HG02571 (cell line): ENCODE measurements around the gene EXOC5.

Experiments
- ATAC-seq: cut with Tn5 transposase; IDR thresholded peaks from one replicate; pipeline ENCODE4 v1.9.1; 2021; ENCODE audit warnings: mild to moderate bottlenecking, moderate library complexity; ENCODE audit not compliant: unreplicated experiment

The EXOC5 gene, protein sequence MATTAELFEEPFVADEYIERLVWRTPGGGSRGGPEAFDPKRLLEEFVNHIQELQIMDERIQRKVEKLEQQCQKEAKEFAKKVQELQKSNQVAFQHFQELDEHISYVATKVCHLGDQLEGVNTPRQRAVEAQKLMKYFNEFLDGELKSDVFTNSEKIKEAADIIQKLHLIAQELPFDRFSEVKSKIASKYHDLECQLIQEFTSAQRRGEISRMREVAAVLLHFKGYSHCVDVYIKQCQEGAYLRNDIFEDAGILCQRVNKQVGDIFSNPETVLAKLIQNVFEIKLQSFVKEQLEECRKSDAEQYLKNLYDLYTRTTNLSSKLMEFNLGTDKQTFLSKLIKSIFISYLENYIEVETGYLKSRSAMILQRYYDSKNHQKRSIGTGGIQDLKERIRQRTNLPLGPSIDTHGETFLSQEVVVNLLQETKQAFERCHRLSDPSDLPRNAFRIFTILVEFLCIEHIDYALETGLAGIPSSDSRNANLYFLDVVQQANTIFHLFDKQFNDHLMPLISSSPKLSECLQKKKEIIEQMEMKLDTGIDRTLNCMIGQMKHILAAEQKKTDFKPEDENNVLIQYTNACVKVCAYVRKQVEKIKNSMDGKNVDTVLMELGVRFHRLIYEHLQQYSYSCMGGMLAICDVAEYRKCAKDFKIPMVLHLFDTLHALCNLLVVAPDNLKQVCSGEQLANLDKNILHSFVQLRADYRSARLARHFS

DNA sequence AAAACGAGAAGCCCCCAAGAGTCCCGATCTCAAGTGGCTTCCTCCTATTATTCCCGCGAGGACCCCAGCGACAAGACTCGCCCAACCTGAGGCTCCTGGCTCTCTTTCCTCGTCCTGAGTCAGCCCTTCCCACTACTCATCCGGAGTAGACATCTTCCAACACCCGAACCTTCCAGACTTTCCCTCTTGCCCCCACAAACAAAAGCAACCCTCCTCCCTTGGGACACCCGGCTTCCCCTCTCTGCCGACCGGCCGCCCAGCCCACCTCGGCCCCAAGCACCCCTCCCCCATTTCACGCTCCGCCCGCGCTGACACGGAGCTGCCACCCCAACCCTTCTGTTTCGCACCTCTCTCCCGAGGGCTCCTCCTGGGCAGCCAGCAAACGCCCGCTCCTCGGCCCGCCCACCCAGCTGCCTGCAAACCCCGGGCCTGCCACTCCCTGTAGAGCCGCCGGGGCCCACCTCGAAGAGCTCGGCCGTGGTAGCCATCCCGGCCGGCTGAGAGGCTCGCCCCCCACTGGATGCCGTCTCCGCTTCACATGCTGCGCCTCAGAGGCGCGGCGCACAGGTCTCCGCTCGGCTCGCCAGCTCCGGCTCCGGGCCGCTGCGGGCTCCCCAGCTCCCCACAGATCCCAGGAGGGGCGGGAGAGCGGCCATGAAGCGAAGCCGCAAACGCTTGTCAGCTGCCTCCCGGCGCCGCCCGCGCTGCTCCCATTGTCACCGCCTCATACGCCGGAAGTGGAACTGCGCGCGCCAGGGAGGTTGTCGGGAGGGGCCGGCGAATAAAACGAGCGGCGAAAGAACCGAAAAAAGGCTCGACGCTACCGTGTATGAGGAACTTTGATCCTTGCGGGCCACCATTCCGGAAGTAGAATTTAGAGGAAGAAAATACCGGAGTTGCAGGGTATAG, at the start of gene EXOC5, which contains the start of gene AP5M1:
TSS of gene EXOC5 (minus strand) at position 745 of the 909 bp plus-strand sequence. CDS start at position 488, 257 bp downstream.
TSS of gene AP5M1 (plus strand) at position 811 of the 909 bp plus-strand sequence. CDS start 344 bp downstream, outside the sequence.
- peak; percentile 90 for ATAC-seq

DNA sequence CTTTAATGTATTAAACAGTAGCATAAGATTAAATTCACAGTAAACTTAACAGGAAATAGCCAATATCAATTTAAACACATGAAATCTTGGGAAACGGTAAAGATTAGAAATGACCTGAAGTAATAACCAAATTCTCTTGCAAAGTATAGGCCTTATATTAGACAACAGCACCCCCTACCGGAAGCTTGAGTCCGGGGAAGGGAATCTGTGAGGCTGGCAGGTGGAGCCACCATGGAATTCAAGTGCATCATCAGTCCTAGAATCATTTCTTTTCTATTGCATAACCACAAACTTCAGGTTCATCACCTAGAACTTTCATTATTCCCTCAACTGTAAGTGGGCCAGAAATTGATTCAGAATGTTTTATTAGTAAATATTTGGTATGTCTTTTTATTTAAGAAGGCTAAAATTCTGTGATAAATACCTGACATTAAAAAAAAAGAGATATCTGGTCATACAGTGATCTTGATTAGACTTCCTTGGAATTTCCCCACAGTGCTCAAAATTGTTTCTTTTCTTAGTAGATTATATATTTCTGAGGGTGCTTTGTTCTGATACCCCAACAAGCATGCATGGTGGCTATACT, 48.6 kb upstream of the EXOC5 start:
- no peak for ATAC-seq

GRCh38 chr14:57314396-57315089, 45.8 kb upstream of the EXOC5 start:
- no peak for ATAC-seq

- ATAC-seq, result no peak
Observed at GRCh38 chr14:57302883-57303282, 34.2 kb upstream of the EXOC5 start.

DNA sequence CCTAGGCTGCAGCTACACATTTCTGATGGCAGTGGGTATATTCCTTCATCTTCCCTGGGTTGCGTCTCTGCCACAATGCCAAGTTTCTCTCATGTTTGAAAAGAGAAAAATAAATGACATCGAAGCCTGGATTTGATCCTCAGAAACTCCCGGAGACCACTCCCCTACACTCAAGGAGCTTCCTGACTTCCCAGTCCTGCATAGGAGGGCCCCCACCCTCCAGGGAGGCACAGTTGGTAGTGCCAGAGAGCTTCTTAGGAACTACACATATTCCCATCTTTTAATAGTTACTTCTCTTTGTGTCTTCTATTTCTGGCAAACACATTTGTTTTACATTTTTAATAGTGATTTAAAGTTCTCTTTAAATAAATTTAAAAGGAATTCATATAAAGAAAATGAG, 30.8 kb upstream of the EXOC5 start:
- ATAC-seq, result no peak

DNA sequence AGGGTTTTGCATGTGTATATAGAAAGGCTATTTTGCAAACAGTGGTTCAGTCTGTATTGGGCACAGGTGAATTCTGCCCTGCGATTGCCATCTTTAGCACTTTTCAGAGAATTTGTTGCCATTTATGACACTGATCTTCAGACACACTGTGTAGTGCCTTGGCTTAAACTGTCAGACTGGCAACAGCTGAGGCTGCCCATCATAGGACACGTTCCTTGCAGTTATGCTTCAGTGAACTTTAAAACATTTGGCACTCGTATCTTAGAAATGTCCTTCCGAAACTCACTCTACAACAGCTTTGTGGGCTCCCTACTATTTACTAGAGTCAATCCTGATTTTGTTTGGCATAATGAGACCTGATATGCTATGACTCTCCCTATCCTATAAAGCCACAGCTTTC, 29.1 kb upstream of the EXOC5 start:
- ATAC-seq, result no peak

GRCh38 chr14:57295239-57295638, 26.5 kb upstream of the EXOC5 start:
- ATAC-seq, result no peak

DNA sequence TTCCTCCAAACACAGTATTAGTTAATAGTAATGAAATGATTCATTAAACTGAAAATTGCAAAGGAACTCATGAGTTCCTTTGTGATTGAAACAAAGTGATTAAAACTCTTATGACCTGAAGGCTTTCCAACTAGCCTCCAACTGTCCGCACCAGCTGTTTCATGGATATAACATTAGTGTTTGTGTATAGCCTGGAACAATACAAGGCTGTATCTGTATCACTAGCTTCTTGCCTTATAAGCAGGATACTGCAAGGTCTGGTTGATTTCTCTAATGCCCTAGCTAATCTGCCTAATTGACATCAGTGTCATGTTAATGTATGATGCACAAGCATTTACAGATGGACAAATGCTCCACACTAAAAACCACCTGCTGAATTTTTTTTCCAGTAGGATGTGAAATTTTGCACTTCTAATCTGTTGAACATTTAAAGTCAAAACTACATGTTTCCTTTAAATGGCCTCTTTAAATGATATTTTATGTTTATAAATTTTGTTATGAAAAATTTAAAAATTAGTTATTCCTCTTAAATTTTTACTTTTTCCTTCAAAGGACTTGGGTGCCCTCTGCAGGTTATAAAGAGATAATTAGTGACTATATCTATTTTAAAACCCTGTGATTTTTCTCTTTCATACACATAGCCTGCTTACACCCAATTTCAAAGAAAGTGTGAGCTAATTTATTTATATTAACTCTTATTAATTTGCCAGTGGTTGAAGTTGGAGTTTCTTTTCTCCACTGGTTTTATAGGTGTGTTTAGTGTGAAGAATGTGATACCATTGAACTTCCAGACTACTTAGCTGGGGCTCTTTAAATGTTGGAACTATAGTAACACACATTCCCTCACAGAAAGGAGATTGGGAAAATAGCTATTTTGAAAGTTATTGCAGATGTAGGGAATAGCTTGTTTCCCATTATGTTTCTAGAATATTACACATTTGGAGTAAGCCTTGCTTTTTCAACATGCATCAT, 25.4 kb upstream of the EXOC5 start:
- no peak for ATAC-seq

DNA sequence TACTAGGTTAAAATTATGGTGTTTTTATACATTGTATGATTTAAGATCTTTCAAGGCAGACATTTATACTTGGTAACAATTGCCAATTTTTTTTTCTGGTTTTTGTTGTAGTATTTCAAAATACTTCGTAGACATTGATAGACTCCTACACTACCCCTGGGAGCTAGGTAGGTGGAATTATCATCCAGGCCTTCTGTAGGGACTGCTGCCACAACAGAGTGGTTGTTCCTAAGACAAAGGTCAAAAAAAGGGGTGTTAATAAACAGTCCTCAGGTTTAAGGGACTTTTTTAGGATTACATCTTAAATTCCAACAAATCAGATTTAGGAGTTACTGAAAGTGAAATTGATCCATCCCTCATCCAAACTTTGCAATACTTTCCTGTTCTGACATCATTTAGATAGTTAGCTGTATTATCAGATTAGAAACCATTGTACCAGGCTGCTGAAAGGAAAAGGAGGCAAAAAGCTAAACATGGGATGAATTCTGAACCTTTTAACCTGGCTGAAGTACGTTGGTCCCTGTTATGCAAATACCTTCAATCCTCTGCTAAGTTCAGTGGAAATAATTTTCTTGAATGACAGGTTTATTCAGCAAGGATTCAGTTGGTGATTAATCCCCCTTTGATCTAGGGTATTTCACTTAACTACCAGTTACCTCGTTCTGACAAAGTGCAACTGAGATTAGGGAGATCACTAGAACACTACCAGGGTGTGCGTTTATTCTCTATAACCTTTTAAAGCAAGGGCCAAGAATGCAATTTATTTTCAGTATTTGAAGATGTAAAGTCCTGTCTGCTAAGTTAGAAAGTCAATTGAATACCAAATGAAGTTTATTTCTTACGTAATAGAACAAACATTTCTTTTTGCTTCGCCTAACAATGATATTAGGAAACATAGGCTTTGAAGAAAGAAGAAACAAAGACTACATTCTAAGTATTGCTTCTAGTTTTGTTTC, 23.3 kb upstream of the EXOC5 start:
- ATAC-seq, result no peak

- ATAC-seq, result no peak
Observed at GRCh38 chr14:57290751-57291150, 22.0 kb upstream of the EXOC5 start.

GRCh38 chr14:57287745-57288144, 19.0 kb upstream of the EXOC5 start:
- no peak for ATAC-seq

DNA sequence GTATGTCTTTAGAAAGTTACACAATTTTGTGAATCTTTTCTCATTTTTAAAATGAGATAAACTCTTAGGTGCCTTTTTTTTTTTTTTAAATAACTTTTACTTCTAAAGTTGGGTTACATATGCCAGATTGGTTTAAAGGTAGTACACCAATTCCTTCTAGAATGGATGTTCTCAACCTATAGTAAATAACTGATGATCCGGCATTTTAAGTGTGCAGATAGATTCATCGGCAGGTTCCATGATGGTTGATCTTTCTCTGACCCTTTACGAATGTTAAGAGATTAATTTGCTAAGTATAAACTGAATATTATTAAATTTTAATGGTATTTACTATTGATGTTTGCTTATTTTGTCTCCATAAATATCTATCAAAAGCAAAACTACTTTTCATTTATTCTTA, 8.4 kb upstream of the EXOC5 start:
- no peak for ATAC-seq

DNA sequence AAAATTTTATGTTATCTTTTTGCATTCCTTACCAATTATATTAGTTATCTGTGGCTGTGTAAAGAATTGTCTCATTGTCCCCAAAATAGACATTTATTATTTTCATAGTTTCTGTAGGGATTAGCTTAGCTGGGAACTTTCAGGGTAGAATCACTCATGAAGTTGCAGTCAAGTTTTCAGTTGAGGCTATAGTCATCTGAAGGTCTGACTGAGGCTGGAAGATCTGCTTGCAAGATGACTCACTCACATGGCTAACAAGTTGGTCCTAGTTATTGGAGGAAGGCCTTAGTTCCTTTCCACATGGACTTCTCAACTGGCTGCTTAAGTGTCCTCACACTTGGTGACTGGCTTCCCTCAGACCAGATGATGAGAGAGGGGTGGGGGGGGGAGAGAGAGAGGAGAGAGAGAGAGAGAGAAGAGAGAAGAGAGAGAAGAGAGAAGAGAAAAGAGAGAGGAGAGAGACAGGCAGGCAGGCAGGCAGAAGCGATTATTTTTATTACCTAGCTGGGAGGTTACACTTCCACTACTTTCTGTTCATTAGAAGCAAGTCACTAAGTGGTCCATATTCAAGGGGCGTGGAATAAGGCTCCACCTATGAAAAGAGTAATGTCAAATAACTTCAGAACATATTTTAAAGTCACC, 6.4 kb upstream of the EXOC5 start:
- ATAC-seq, result no peak

DNA sequence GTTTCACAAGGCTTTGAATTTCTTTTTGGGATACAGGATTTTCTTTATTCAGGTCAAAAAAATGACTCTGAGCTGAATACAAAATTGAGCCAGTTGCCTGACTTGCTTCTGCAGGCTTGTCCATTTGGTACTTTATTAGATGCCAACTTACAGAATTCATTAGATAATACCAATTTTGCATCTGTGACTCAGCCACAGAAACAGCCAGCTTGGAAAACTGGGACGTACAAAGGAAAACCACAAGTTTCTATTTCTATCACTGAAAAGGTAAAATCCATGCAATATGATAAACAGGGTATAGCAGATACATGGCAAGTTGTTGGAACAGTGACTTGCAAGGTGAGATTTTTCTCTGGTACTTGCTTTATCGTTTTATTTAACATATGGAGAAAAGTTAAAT, 5.8 kb upstream of the EXOC5 start:
- no peak for ATAC-seq

- no peak for ATAC-seq
Observed at GRCh38 chr14:57273236-57273635, 4.5 kb upstream of the EXOC5 start.

- ATAC-seq, result no peak
Observed at GRCh38 chr14:57266065-57266464, 2.6 kb downstream of the EXOC5 start.

GRCh38 chr14:57262117-57262516, 6.6 kb downstream of the EXOC5 start:
- no peak for ATAC-seq
